BE2C (cell line): ENCODE results near the gene RAB40C.
A peak's percentile ranks its signal among the peaks of the same experiment; 100 is the strongest.

Experiments used
- DNase-seq: peaks from one replicate; pipeline ENCODE4 v3.0.0-alpha.2; 2020
- H3K27me3 ChIP-seq: fragments of 250-450 bp; sonication (Bioruptor Pico); 2 replicates; pipeline ENCODE4 v1.5.1; 2020; ENCODE audit warnings: mild to moderate bottlenecking
- H3K36me3 ChIP-seq: fragments of 250-450 bp; sonication (Bioruptor Pico); 2 replicates; pipeline ENCODE4 v1.5.1; 2020; ENCODE audit warnings: mild to moderate bottlenecking
- H3K4me1 ChIP-seq: fragments of 250-450 bp; sonication (Bioruptor Pico); 2 replicates; pipeline ENCODE4 v1.5.1; 2020
- H3K4me3 ChIP-seq: 2 replicates; pipeline ENCODE4 v1.5.1; 2011; ENCODE audit warnings: low read depth, low read length
- H3K9me3 ChIP-seq: fragments of 250-450 bp; sonication (Bioruptor Pico); 2 replicates; pipeline ENCODE4 v1.5.1; 2020
- CTCF ChIP-seq: IDR thresholded peaks from 2 replicates; pipeline ENCODE4 v1.5.1; 2012; ENCODE audit warnings: mild to moderate bottlenecking, low read depth, low read length

RAB40C gene

GRCh38 chr16:657487-657886, 67.6 kb downstream of the RAB40C start:
- H3K9me3 ChIP-seq, result no peaks in the 10 kb centered on the region
- no peak for DNase-seq
- H3K4me1 ChIP-seq, result peaks cover 13% of the 10 kb centered on the region
- no peak overlapping the region for H3K4me3 ChIP-seq
- no peaks in the 10 kb centered on the region for H3K27me3 ChIP-seq
- peaks cover 34% of the 10 kb centered on the region for H3K36me3 ChIP-seq
- no peak for TF ChIP-seq CTCF

DNA sequence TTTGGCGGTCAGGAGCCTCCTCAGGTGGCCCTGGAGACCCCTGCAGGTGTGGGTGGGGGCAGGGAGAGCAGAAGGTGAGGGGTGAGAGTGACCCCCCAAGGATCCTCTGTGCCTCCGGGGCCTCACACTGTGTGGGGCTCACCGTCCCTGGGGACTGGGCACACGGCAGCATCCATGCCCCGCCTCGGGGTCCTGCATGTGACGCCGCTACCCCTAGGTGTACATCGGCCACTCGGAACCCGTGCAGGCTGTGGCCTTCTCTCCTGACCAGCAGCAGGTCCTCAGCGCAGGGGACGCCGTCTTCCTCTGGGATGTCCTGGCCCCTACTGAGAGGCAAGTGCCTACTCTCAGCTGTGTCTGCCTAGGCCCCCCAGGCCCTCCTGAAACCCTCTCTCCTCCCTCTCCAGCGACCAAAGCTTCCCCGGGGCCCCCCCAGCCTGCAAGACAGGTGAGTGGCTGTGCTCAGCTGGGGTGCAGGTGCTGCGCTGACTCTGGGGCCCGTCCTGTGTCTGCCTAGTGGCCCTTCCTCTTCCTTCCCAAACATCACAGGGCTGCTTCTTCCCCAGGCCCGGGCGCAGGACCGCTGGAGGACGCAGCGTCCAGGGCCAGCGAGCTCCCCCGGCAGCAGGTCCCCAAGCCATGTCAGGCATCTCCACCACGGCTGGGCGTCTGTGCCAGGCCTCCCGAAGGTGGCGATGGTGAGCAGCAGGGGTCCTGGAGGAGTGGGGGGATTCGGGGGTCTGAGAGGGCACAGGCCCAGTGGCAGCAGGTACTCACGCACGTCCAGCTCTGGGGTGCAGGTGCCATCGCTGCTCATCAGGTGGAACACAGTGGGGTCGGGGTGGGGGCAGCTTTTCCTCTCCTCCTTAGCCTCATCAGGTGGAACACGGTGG, 69.1 kb downstream of the RAB40C start:
- no peak overlapping the region for H3K4me3 ChIP-seq
- no peaks in the 10 kb centered on the region for H3K9me3 ChIP-seq
- H3K36me3 ChIP-seq, result peaks cover 34% of the 10 kb centered on the region
- TF ChIP-seq CTCF, result peak; percentile 39
- H3K27me3 ChIP-seq, result no peaks in the 10 kb centered on the region
- no peak for DNase-seq
- H3K4me1 ChIP-seq, result peaks cover 13% of the 10 kb centered on the region

DNA sequence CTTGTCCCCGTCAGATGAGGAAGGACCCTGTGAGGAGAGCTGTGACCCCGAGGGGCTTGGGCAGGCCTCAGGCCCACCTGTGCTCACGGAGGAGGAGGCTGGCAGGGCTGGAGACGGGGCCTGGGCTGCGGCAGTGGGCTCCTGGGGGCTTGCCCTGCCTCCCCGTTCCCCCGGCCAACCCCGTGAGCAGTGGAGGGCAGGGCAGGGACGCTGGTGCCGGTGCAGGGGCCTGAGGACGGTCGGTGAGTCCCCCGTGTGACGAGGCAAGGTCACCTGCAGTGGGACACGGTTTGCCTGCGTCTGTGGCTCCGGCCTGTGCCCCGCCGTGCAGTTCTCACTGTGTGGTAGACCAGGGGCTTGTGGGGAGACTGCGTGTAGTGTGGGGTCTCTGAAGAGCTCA, 69.8 kb downstream of the RAB40C start:
- H3K9me3 ChIP-seq, result no peaks in the 10 kb centered on the region
- no peak for DNase-seq
- H3K36me3 ChIP-seq, result peaks cover 34% of the 10 kb centered on the region
- H3K4me3 ChIP-seq, result no peak overlapping the region
- H3K4me1 ChIP-seq, result peaks cover 13% of the 10 kb centered on the region
- no peak for TF ChIP-seq CTCF
- H3K27me3 ChIP-seq, result no peaks in the 10 kb centered on the region

GRCh38 chr16:660132-660458, 70.2 kb downstream of the RAB40C start:
- H3K36me3 ChIP-seq, result peaks cover 30% of the 10 kb centered on the region
- peak overlapping the region; percentile 47 for H3K4me3 ChIP-seq
- no peak for DNase-seq
- H3K9me3 ChIP-seq, result no peaks in the 10 kb centered on the region
- H3K27me3 ChIP-seq, result no peaks in the 10 kb centered on the region
- peaks cover 13% of the 10 kb centered on the region for H3K4me1 ChIP-seq
- no peak for TF ChIP-seq CTCF

DNA sequence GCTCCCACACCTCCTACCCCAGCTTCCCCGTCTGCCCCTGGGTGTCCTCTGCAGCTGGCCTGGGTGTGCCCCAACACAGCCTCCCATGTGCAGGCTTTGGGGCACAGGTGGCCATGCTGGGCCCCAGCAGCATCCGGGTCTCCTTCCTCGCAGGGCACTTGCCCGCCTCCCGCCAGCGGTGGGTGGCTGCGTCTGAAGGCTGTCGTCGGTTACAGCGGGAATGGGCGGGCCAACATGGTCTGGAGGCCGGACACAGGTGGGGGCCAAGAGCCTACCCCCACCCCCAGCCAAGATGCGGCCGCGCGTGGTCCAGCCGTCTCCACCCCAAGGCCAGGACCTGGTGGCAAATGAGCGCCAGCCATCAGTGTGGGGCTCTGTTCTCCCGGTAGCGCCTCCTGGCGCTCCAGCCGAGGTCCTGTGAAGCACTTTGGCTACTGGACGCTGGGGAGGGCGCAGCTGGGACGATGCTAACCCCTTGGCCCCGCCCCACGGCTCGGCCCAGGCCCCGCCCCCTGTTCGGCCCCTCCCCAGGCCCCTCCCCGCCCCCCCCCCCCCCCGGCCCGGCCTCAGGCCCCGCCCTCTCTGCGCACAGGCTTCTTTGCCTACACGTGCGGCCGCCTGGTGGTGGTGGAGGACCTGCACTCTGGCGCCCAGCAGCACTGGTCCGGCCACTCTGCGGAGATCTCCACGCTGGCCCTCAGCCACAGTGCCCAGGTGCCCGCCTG, 70.8 kb downstream of the RAB40C start:
- H3K27me3 ChIP-seq, result no peaks in the 10 kb centered on the region
- peak; percentile 97 for DNase-seq
- H3K9me3 ChIP-seq, result no peaks in the 10 kb centered on the region
- H3K4me1 ChIP-seq, result peaks cover 13% of the 10 kb centered on the region
- H3K36me3 ChIP-seq, result peaks cover 25% of the 10 kb centered on the region
- TF ChIP-seq CTCF, result peak; percentile 61
- peak overlapping the region; percentile 47 for H3K4me3 ChIP-seq

DNA sequence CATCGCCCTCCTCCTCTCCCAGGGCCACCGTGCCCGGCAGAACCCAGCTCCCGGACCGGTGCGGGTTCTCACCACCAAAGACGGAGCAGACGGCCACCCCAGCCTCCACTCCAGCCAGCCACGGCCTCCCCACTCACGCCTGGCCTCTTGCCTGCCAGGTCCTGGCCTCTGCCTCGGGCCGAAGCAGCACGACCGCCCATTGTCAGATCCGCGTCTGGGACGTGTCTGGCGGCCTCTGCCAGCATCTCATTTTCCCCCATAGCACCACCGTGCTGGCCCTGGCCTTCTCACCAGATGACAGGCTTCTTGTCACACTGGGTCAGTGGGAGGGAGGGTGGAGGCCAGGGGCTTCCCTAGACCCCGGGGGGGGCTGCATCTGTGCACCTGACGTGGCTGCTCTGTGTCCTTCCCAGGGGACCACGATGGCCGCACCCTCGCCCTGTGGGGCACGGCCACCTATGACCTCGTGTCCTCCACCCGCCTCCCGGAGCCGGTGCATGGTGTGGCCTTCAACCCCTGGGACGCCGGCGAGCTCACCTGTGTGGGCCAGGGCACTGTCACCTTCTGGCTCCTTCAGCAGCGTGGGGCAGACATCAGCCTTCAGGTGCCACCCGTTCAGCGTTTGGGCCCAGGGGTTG, 71.4 kb downstream of the RAB40C start:
- no peaks in the 10 kb centered on the region for H3K9me3 ChIP-seq
- TF ChIP-seq CTCF, result peak; percentile 8; the same call in 1 of the 2 replicates
- H3K36me3 ChIP-seq, result peaks cover 21% of the 10 kb centered on the region

More for the DNA sequence above, 71.4 kb downstream of the RAB40C start:
- Histone ChIP-seq H3K4me1 (peaks cover 13% of the 10 kb centered on the region), H3K27me3 (no peaks in the 10 kb centered on the region), H3K4me3 (peak overlapping the region; percentile 16)
- DNase-seq, result no peak
